Sigmoid colon (tissue), 4 donors: ENCODE results near the gene CDH19.

Experiments used
- CTCF ChIP-seq, 4 experiments: fragments of 450-650 bp in 3 of 4; fragments of 200-600 bp in 1 of 4; IDR thresholded peaks; one replicate each; pipeline ENCODE4 v1.5.1; 2016 to 2019; ENCODE audit warnings: antibody characterized with exemption in 4 of 4, mild to moderate bottlenecking in 3 of 4, moderate library complexity in 2 of 4
- POLR2A ChIP-seq, 2 donors: fragments of 450-650 bp; IDR thresholded peaks; one replicate each; pipeline ENCODE4 v1.6.1; 2016; ENCODE audit warnings: antibody characterized with exemption in 2 of 2, mild to moderate bottlenecking in 2 of 2, moderate library complexity in 2 of 2
- POLR2AphosphoS5 ChIP-seq, 4 donors: sonication (generic); formaldehyde crosslinking; IDR thresholded peaks; one replicate each; pipeline ENCODE4 v1.6.1; 2017; ENCODE audit warnings: antibody characterized with exemption in 4 of 4

DNA sequence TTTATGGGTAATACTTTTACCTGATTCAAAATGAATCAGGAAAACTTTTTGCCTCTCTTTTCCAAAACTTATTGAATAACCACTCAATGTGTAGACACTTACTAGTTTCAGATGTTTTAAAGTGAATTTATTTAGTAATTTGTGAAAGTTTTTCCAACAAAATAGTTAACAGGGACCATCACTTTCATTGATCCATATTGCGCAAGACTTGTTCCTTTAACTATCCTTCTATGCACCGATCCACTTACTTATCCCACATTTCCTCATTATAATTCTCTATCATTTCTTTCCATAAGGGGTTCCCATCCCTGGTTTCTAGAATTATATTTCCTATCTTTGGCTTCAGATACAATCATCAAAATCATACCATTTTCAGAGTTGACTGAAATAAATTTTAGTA is 48.3 kb downstream of the CDH19 start:
- no peak for TF ChIP-seq CTCF (IDR thresholded peaks at IDR 0.05)
- no peak for TF ChIP-seq POLR2AphosphoS5 (IDR thresholded peaks at IDR 0.05)
- TF ChIP-seq POLR2A (IDR thresholded peaks at IDR 0.05) = no peak
